PC-3 (cell line): ENCODE measurements around the gene OTUB1. TPM values are rescaled to one million over a fixed set of nuclear protein-coding genes. Genes with fewer than 3 reads are reported as not detected.

Experiments used
- ATAC-seq: fragments of 200-7000 bp; cut with Tn5 transposase; 2 replicates; pipeline ENCODE4 v1.9.1; 2020; ENCODE audit warnings: mild to moderate bottlenecking, moderate library complexity
- BruUV-seq: library from RNA; stranded (reverse); fragments of 400-500 nt; replicated peaks from 2 replicates; lab custom pipeline; 2021; lab: Mats Ljungman, UMichigan
- CTCF ChIA-PET: fragments of 300-600 bp; sonication (Branson Sonifier 250); formaldehyde crosslinking; loops from one replicate; lab custom pipeline; 2022; ENCODE audit warnings: antibody characterized with exemption; lab: Charles Lee
- POLR2A ChIA-PET: fragments of 300-600 bp; sonication (Branson Sonifier 250); formaldehyde crosslinking; loops from one replicate; lab custom pipeline; 2022; ENCODE audit warnings: antibody characterized with exemption; ENCODE audit not compliant: unreplicated experiment; lab: Charles Lee
- DNase-seq: peaks from one replicate; pipeline ENCODE4 v3.0.0-alpha.2; 2015
- H2AFZ ChIP-seq: fragments of 300-600 bp; sonication (generic); 2 replicates; pipeline ENCODE4 v1.6.0; 2016; ENCODE audit warnings: antibody characterized with exemption, low read length
- H3F3A ChIP-seq: fragments of 300-600 bp; sonication (generic); one replicate; pipeline ENCODE4 v1.6.0; 2017; ENCODE audit warnings: antibody characterized with exemption, low read length, control low read depth, mild to moderate bottlenecking; ENCODE audit not compliant: unreplicated experiment
- H3K27ac ChIP-seq: fragments of 300-600 bp; sonication (generic); 2 replicates; pipeline ENCODE4 v1.5.1; 2016; ENCODE audit warnings: mild to moderate bottlenecking, low read length
- H3K27me3 ChIP-seq: fragments of 300-600 bp; sonication (generic); 2 replicates; pipeline ENCODE4 v1.6.1; 2016; ENCODE audit warnings: low read length, mixed read lengths
- H3K36me3 ChIP-seq: fragments of 300-600 bp; sonication (generic); 2 replicates; pipeline ENCODE4 v1.6.1; 2016; ENCODE audit warnings: low read depth, mixed run types, low read length, mixed read lengths
- H3K4me1 ChIP-seq: fragments of 300-600 bp; sonication (generic); 2 replicates; pipeline ENCODE4 v1.5.1; 2016; ENCODE audit warnings: low read length; ENCODE audit not compliant: insufficient read depth
- H3K4me2 ChIP-seq: fragments of 300-600 bp; sonication (generic); 2 replicates; pipeline ENCODE4 v1.6.0; 2016; ENCODE audit warnings: low read length
- H3K4me3 ChIP-seq: fragments of 300-600 bp; sonication (generic); 2 replicates; pipeline ENCODE4 v1.5.1; 2016; ENCODE audit warnings: mild to moderate bottlenecking, low read length, mixed read lengths
- H3K79me2 ChIP-seq: fragments of 300-600 bp; sonication (generic); 2 replicates; pipeline ENCODE4 v1.6.1; 2017; ENCODE audit warnings: low read length, mixed read lengths
- H3K9ac ChIP-seq: fragments of 300-600 bp; sonication (generic); 2 replicates; pipeline ENCODE4 v1.6.0; 2016; ENCODE audit warnings: mild to moderate bottlenecking, low read length
- H3K9me2 ChIP-seq: fragments of 300-600 bp; sonication (generic); replicated peaks from 2 replicates; pipeline ENCODE4 v1.6.1; 2016; ENCODE audit warnings: mixed run types, low read length, mixed read lengths
- H3K9me3 ChIP-seq: fragments of 300-600 bp; sonication (generic); 2 replicates; pipeline ENCODE4 v1.6.1; 2016; ENCODE audit warnings: low read length, mixed read lengths
- H4K20me1 ChIP-seq: fragments of 300-600 bp; sonication (generic); 2 replicates; pipeline ENCODE4 v1.6.1; 2016; ENCODE audit warnings: low read length, mixed read lengths
- EZH2 ChIP-seq: fragments of 300-600 bp; sonication (generic); IDR thresholded peaks from one replicate; pipeline ENCODE4 v1.6.1; 2017; ENCODE audit warnings: antibody characterized with exemption, mild to moderate bottlenecking, low read length; ENCODE audit not compliant: unreplicated experiment
- EZH2phosphoT487 ChIP-seq: fragments of 300-600 bp; sonication (generic); IDR thresholded peaks from 2 replicates; pipeline ENCODE4 v1.6.1; 2018; ENCODE audit warnings: mild to moderate bottlenecking, antibody characterized with exemption, low read length, borderline replicate concordance
- intact Hi-C: fragments of 100-400 bp; cut with micrococcal nuclease; formaldehyde crosslinking; loops from 2 replicates; pipeline ENCODE4 v1.9.0; 2023
- total RNA-seq: library from RNA; depleted of rRNA; stranded (reverse); fragments of >200 nt; gene quantifications from 2 replicates; pipeline ENCODE4 v1.2.3, GENCODE V29; 2014
- TF ChIP-seq, protein P1 (sequence below): fragments of 300-600 bp; sonication (generic); conservative IDR thresholded peaks from 2 replicates; pipeline ENCODE4 v1.5.1; 2017; ENCODE audit warnings: antibody characterized with exemption, low read depth, mild to moderate bottlenecking, low read length

Gene OTUB1
- total RNA-seq, 1 experiment from 2014 or later: 129 TPM

DNA sequence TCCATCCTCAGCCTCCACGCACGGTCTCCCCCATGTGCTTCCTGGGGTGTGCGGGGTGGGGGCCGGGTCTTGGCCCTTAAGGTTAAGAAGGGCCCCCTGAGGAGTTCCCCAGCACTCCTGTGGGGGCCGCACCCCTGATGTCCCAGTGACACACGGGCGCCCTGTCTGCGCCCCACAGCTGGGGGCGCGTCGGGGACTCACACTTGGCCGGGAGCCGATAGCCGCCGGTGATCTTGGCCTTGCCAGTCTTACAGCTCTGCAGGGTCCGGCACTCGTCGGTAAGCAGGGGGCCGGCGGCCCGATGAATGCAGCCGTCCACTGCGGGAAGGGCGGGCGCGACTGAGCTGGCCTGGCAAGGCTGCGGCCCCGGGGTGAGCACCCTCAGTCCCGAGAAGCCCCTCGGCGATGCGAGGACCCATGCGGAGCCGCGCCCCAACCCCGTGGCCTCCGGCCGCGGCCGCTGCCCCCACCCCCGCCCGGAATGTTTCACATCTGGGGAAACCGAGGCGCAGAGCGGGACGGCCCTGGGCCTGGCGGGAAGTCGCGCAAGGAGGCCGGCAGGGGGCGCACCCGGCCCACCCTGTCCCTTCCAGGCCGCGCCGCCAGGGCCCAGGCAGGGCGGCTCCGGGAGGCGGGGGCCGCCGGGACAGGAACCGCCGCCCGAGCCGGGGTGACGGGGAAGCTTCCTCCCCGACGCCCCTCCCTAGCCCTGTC is 13.9 kb downstream of the OTUB1 start:
- ChIA-PET POLR2A (no interaction called here), CTCF (interaction anchor here (0.6 to 1.6 kb wide), 4 partner anchors 149 to 1408 kb away, joined by 4 to 7 read pairs (median 4); partner anchors contain the start of gene TUT1)
- peak overlapping the region; percentile 73 for H3K4me2 ChIP-seq
- H3K9me3 ChIP-seq: no peaks in the 10 kb centered on the region
- no peaks in the 10 kb centered on the region for H3F3A ChIP-seq
- TF ChIP-seq, protein P1, sequence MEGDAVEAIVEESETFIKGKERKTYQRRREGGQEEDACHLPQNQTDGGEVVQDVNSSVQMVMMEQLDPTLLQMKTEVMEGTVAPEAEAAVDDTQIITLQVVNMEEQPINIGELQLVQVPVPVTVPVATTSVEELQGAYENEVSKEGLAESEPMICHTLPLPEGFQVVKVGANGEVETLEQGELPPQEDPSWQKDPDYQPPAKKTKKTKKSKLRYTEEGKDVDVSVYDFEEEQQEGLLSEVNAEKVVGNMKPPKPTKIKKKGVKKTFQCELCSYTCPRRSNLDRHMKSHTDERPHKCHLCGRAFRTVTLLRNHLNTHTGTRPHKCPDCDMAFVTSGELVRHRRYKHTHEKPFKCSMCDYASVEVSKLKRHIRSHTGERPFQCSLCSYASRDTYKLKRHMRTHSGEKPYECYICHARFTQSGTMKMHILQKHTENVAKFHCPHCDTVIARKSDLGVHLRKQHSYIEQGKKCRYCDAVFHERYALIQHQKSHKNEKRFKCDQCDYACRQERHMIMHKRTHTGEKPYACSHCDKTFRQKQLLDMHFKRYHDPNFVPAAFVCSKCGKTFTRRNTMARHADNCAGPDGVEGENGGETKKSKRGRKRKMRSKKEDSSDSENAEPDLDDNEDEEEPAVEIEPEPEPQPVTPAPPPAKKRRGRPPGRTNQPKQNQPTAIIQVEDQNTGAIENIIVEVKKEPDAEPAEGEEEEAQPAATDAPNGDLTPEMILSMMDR: peak; percentile 60
- no peak for TF ChIP-seq EZH2phosphoT487
- H3K9me2 ChIP-seq: no peaks in the 10 kb centered on the region
- H3K79me2 ChIP-seq: no peaks in the 10 kb centered on the region
- H3K4me3 ChIP-seq: peak overlapping the region; percentile 43
- ATAC-seq (peak; percentile 50), DNase-seq (peak; percentile 63)
- peaks cover 13% of the 10 kb centered on the region; the same call in 1 of the 2 replicates for H3K4me1 ChIP-seq
- no peak overlapping the region for H3K27ac ChIP-seq
- no TSS peak for BruUV-seq
- no peak overlapping the region for H2AFZ ChIP-seq
- H3K36me3 ChIP-seq: peaks cover 24% of the 10 kb centered on the region
- H3K9ac ChIP-seq: no peak overlapping the region
- H3K27me3 ChIP-seq: no peaks in the 10 kb centered on the region
- intact Hi-C loops: loop anchor here (2.0 kb wide), 1 partner anchor 153 kb away; no protein-coding TSS in a partner anchor
- no peaks in the 10 kb centered on the region for H4K20me1 ChIP-seq

DNA sequence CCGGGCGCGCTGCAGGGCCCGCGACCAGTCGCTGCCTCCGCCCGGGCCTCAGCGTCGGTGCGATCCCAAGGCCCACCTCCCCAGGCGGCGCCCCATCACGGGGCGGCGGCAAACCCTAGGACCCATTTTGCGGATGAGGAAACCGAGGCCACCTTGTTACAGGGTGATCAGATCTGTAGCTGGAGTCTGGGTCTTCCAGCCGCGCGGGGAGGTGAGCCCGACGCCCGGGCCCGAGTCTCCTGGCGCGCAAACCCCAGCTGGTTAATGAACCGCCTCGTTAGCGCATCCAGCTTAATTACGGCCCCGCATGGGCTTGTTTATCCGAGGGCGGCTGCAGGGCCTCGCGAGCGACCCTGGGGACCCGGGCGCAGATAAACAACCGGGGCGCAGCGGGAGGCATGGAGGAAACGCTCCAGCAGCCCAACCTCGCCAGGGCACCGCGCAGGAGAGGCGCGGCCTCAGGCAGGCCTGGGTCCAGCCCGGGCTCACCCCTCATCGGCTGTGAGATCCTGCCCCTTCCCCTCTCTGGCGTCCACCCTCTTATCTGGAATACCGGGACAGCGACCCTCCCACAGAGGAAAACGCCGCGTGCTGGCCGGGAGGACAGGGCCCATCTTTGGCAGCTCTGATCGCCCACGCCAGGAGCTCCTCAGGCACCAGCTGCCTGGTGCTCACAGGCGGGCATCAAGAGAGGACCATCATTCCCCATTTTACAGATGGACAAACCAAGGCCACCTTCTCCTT is 14.7 kb downstream of the OTUB1 start:
- no peaks in the 10 kb centered on the region for H3K9me2 ChIP-seq
- H3K79me2 ChIP-seq: no peaks in the 10 kb centered on the region
- no peak for DNase-seq
- H3K9ac ChIP-seq: no peak overlapping the region
- no peak overlapping the region for H3K27ac ChIP-seq
- H3K4me1 ChIP-seq: peaks cover 13% of the 10 kb centered on the region; the same call in 1 of the 2 replicates
- ATAC-seq: no peak
- no peaks in the 10 kb centered on the region for H4K20me1 ChIP-seq
- peak overlapping the region; percentile 73; the same call in 1 of the 2 replicates for H3K4me2 ChIP-seq
- H3K27me3 ChIP-seq: no peaks in the 10 kb centered on the region
- no peak for TF ChIP-seq EZH2phosphoT487
- TF ChIP-seq, protein P1: peak; percentile 14; the same call in 1 of the 2 replicates
- TF ChIP-seq EZH2: no peak
- H2AFZ ChIP-seq: no peak overlapping the region
- intact Hi-C loops: loop anchor here (2.0 kb wide), 1 partner anchor 152 kb away; no protein-coding TSS in a partner anchor
- no TSS peak for BruUV-seq
- peaks cover 19% of the 10 kb centered on the region for H3K36me3 ChIP-seq
- ChIA-PET POLR2A (no interaction called here), CTCF (interaction anchor here (0.6 to 1.6 kb wide), 3 partner anchors 152 to 1409 kb away, joined by 4 to 7 read pairs (median 5); partner anchors contain the start of gene TUT1)
- H3F3A ChIP-seq: no peaks in the 10 kb centered on the region
- H3K9me3 ChIP-seq: no peaks in the 10 kb centered on the region
- H3K4me3 ChIP-seq: peak overlapping the region; percentile 11; the same call in 1 of the 2 replicates
